Right lobe of liver (tissue), 6 donors: ENCODE results near the gene SDF4. TPM values are rescaled to one million over a fixed set of nuclear protein-coding genes. Genes with fewer than 3 reads are reported as not detected.

ENCODE experiments used
- ATAC-seq, 4 donors: fragments of 200-7000 bp; cut with Tn5 transposase; one replicate each; pipeline ENCODE4 v1.9.1; 2020; ENCODE audit warnings: mild to moderate bottlenecking in 4 of 4, moderate library complexity in 4 of 4
- DNase-seq, 3 donors: peaks; one replicate each; pipeline ENCODE4 v3.0.0-alpha.2; 2020
- H3K27ac ChIP-seq, 3 donors: fragments of 200-600 bp; one replicate each; pipeline ENCODE4 v1.8.0; 2022
- H3K27me3 ChIP-seq, 2 donors: fragments of 200-600 bp; one replicate each; pipeline ENCODE4 v1.8.0; 2022
- H3K36me3 ChIP-seq, 4 donors: fragments of 200-600 bp; sonication (generic) in 1 of 4; one replicate each; pipeline versions ENCODE4 v1.5.1 to v1.8.0; 2017 to 2022; ENCODE audit warnings: control low read depth in 1 of 4
- H3K4me1 ChIP-seq, 4 donors: fragments of 200-600 bp; sonication (generic) in 1 of 4; one replicate each; pipeline versions ENCODE4 v1.5.1 to v1.8.0; 2017 to 2022; ENCODE audit warnings: control low read depth in 1 of 4
- H3K4me3 ChIP-seq, 3 donors: fragments of 200-600 bp; one replicate each; pipeline ENCODE4 v1.8.0; 2022
- H3K9me3 ChIP-seq, 4 donors: fragments of 200-600 bp; sonication (generic) in 1 of 4; one replicate each; pipeline versions ENCODE4 v1.5.1 to v1.8.0; 2017 to 2022; ENCODE audit warnings: control low read depth in 1 of 4
- CTCF ChIP-seq, 4 donors: fragments of 200-600 bp in 3 of 4; fragments of 450-650 bp in 1 of 4; IDR thresholded peaks; one replicate each; pipeline versions ENCODE4 v1.5.1 to v1.8.0; 2016 to 2022; ENCODE audit warnings: antibody characterized with exemption in 4 of 4, mild to moderate bottlenecking in 2 of 4
- POLR2A ChIP-seq: fragments of 450-650 bp; IDR thresholded peaks from one replicate; pipeline ENCODE4 v1.6.1; 2017; ENCODE audit warnings: antibody characterized with exemption, mild to moderate bottlenecking
- WGBS: methylation state at CpG from one replicate; pipeline ENCODE4 v1.1.6; 2018; ENCODE audit warnings: low coverage, low lambda C conversion rate; ENCODE audit not compliant: insufficient coverage; ENCODE audit errors: missing lambda C conversion rate; 5-methylcytosine and 5-hydroxymethylcytosine counted together
- intact Hi-C, 2 donors: fragments of 100-400 bp; cut with DNase I; formaldehyde crosslinking; loops; one replicate each; pipeline versions ENCODE4 v1.11.2 to v1.14.1; 2022
- total RNA-seq, 6 experiments: library from RNA; depleted of rRNA in 2 of 6; stranded (reverse); fragments of >200 nt in 2 of 6; fragmentation: NEBNext Ultra II Directional in 3 of 6; extraction: Animal tissue kit (Norgen Biotek cat#: 25700) in 3 of 6; gene quantifications; one replicate each; pipeline versions ENCODE4 v1.1.0 to v1.2.4, GENCODE V29; 2016 to 2023
- donor health status: DM: no; HTN: yes; CAD: no.
- donor health status: DM: no; HTN: no; CAD: no.
- donor health status: DM: no; HTN: no; CAD: no.
- donor health status: DM: no; HTN: yes; CAD: no.
- donor health status: DM: no; HTN: yes; CAD: no.

SDF4 gene
- total RNA-seq, 6 experiments from 2014 or later, result 112 to 148 (median 142) TPM

GRCh38 chr1:1273209-1273511 lies 41.4 kb upstream of the SDF4 start:
- H3K27ac ChIP-seq, result peak overlapping the region; percentile 47 to 74 (median 60)
- intact Hi-C loops, result no loop called here
- DNase-seq, result peak in 2 of 3 donors; percentile 50 to 64
- peaks cover 0 to 22% (median 10%) of the 10 kb centered on the region in 4 donors for H3K4me1 ChIP-seq
- ATAC-seq, result no peak
- WGBS, result no CpG with 5 or more reads among the region's 31 CpGs
- no peak for TF ChIP-seq POLR2A
- no peak for TF ChIP-seq CTCF (IDR thresholded peaks at IDR 0.05)
- H3K36me3 ChIP-seq, result no peaks in the 10 kb centered on the region
- H3K4me3 ChIP-seq, result peak overlapping the region; percentile 82 to 97 (median 91)
- H3K9me3 ChIP-seq, result no peaks in the 10 kb centered on the region
- H3K27me3 ChIP-seq, result no peaks in the 10 kb centered on the region

GRCh38 chr1:1272341-1273208 lies 40.8 kb upstream of the SDF4 start:
- ATAC-seq (peak in 1 of 4 donors; percentile 17), DNase-seq (peak in 2 of 3 donors; percentile 49 to 57)
- Histone ChIP-seq H3K4me3 (peak overlapping the region; percentile 82 to 97 (median 91)), H3K27me3 (no peaks in the 10 kb centered on the region), H3K27ac (peak overlapping the region; percentile 47 to 74 (median 60)), H3K36me3 (peaks cover 0 to 2% (median 0%) of the 10 kb centered on the region in 4 donors), H3K4me1 (peaks cover 0 to 22% (median 10%) of the 10 kb centered on the region in 4 donors), H3K9me3 (no peaks in the 10 kb centered on the region)
- TF ChIP-seq CTCF (IDR thresholded peaks at IDR 0.05), result no peak
- no peak for TF ChIP-seq POLR2A
- WGBS, result 7% methylated on average over 26 of the region's 43 CpGs
- intact Hi-C loops, result no loop called here

- Histone ChIP-seq H3K4me3 (no peak overlapping the region), H3K9me3 (no peaks in the 10 kb centered on the region), H3K36me3 (peaks cover 0 to 8% (median 1%) of the 10 kb centered on the region in 4 donors), H3K27me3 (no peaks in the 10 kb centered on the region), H3K4me1 (peaks cover 0 to 22% (median 10%) of the 10 kb centered on the region in 4 donors), H3K27ac (no peak overlapping the region)
- intact Hi-C loops, result no loop called here
- TF ChIP-seq POLR2A, result no peak
- TF ChIP-seq CTCF (IDR thresholded peaks at IDR 0.05), result no peak
- DNase-seq, result no peak
- 87% methylated on average over 3 of the region's 7 CpGs for WGBS
- ATAC-seq, result no peak
These were observed 39.0 kb upstream of the SDF4 start for GRCh38 chr1:1270813-1271212.

GRCh38 chr1:1268284-1268682 lies 36.5 kb upstream of the SDF4 start:
- no peak for DNase-seq
- TF ChIP-seq CTCF (IDR thresholded peaks at IDR 0.05), result no peak
- TF ChIP-seq POLR2A, result no peak
- intact Hi-C loops, result loop anchor here in 1 of 2 donors (10.0 kb wide), 1 partner anchor 143 kb away; no protein-coding TSS in a partner anchor
- no peak for ATAC-seq
- no peaks in the 10 kb centered on the region for H3K9me3 ChIP-seq
- peaks cover 0 to 22% (median 10%) of the 10 kb centered on the region in 4 donors for H3K4me1 ChIP-seq
- no peak overlapping the region for H3K4me3 ChIP-seq
- WGBS, result no CpG with 5 or more reads among the region's 13 CpGs
- H3K27me3 ChIP-seq, result no peaks in the 10 kb centered on the region
- H3K36me3 ChIP-seq, result peaks cover 0 to 26% (median 4%) of the 10 kb centered on the region in 4 donors
- no peak overlapping the region for H3K27ac ChIP-seq
